Cortex of kidney (tissue), 1 donor: ENCODE results near the gene OLIG1.

Experiments used
- DNase-seq: peaks from one replicate; lab custom pipeline; 2025; lab: John Stamatoyannopoulos, UW

OLIG1 gene, protein sequence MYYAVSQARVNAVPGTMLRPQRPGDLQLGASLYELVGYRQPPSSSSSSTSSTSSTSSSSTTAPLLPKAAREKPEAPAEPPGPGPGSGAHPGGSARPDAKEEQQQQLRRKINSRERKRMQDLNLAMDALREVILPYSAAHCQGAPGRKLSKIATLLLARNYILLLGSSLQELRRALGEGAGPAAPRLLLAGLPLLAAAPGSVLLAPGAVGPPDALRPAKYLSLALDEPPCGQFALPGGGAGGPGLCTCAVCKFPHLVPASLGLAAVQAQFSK

DNA sequence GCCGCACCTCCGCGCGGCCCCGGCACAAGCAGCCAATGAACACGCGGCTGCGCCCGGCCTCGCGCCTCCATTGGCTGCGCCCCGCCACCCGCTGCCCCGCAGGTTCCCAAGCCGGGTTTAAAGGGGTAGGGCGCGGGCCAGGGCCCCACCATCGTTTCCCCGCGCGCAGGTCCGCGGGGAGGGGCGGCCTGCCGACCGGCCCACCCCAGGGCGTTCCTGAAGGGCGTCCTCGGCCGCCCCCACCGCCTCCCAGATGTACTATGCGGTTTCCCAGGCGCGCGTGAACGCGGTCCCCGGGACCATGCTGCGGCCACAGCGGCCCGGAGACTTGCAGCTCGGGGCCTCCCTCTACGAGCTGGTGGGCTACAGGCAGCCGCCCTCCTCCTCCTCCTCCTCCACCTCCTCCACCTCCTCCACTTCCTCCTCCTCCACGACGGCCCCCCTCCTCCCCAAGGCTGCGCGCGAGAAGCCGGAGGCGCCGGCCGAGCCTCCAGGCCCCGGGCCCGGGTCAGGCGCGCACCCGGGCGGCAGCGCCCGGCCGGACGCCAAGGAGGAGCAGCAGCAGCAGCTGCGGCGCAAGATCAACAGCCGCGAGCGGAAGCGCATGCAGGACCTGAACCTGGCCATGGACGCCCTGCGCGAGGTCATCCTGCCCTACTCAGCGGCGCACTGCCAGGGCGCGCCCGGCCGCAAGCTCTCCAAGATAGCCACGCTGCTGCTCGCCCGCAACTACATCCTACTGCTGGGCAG lies at the start of gene OLIG1:
Gene OLIG1, plus strand, starts transcription at position 148 of the 750 bp plus-strand sequence. Its CDS starts 106 bp downstream, at position 254.
- no peak for DNase-seq

DNA sequence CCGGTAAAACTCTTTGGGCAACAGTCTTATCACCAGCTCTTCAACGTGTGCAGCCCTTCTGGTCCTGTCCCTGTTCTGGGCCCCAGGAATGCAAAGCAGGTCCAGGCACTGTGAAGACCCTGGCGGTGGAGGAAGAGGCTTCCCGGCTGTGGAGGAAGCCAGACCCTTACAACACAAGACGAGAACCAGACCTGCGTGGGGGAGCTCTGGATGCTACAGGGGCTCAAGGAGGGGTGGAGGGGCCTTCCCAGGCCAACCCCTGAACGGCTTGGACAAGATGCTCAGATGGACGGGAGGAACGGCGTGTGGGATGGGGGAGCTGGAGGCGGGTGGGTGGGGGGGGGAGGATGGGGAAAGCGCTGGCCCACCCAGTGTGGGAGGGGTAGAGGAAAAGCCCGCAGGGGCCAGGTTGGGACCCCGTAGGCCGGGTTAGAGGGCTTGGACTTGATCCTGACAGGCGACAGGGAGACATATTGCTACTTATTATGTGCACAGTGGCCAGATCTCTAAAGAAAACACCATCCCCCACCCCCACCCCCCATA lies 49.3 kb upstream of the OLIG1 start:
- no peak for DNase-seq

DNA sequence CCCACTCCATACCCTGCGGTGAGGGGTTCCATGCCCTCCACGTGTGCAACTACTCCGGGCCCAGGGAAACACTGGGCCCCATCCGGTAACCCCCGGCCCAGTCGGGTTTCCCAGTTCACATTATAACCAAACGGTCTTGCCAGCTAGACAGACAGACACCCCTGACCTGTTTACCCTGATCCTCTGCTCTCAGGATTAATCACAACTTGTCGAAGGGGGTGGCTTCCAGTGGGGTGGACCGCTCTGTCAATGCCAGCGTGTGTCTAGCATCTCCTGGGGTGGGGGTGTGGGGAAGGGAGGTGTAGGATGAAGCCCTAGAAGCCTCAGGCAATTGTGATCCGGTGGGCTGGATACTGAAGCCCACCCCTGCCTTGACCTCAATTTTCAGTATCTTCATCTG lies 48.8 kb upstream of the OLIG1 start:
- DNase-seq, result no peak

DNA sequence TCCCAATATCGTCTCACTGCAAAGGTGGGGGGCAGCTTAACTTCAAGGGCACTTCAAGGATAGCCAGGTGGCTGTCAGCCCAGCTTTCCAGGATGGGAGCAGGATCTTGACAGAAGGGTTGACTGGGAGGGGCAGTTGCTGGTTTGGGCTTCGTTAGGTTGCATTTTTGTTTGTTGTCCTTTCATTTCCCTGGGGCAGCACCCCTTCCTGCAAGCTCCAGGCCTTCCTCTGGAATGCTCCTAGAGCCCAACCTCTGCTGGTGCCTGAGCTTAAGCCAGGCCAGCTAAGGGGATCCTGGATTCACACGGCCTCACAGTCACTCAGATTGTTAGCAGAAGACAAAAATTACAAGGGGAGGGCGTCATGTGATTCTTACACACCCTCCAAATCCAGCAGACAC lies 48.3 kb upstream of the OLIG1 start:
- no peak for DNase-seq

DNA sequence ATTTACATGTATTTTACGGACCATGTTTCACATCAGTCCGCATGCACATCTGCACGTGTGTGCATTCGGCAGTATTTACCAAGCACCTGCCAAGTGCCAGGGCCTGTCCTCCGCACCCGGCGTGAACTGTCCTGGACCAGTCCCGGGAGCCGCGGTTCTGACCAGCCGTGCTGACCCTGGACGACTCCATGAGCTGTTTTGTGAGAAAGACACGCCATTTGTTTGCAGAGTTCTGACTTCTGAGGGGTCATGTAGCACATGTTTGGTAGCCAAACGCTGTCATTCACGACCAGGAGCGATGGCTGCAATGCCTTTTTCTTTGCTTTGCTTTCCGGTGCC lies 47.5 kb upstream of the OLIG1 start:
- no peak for DNase-seq

DNA sequence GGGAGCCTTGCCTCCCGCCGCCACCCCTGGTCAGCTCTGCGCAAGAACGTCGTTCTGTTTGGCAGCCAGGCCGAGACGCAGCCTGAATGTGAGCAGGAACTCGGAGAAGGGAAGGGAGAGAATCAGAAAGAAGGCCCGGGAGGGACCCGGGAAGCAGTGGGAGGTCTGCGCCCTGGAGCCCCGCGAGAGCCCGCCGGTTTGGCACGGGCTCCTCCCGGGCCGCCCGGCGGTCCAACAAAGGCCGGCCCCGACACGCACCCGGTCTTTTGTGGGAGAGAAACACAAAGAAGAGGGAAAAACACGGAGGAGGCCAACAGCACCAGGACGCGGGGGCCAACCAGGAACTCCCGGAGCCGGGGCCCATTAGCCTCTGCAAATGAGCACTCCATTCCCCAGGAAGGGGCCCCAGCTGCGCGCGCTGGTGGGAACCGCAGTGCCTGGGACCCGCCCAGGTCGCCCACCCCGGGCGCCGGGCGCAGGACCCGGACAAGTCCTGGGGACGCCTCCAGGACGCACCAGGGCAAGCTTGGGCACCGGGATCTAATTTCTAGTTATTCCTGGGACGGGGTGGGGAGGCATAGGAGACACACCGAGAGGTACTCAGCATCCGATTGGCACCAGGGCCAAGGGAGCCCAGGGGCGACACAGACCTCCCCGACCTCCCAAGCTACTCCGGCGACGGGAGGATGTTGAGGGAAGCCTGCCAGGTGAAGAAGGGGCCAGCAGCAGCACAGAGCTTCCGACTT lies 46.9 kb upstream of the OLIG1 start:
- DNase-seq, result no peak

DNA sequence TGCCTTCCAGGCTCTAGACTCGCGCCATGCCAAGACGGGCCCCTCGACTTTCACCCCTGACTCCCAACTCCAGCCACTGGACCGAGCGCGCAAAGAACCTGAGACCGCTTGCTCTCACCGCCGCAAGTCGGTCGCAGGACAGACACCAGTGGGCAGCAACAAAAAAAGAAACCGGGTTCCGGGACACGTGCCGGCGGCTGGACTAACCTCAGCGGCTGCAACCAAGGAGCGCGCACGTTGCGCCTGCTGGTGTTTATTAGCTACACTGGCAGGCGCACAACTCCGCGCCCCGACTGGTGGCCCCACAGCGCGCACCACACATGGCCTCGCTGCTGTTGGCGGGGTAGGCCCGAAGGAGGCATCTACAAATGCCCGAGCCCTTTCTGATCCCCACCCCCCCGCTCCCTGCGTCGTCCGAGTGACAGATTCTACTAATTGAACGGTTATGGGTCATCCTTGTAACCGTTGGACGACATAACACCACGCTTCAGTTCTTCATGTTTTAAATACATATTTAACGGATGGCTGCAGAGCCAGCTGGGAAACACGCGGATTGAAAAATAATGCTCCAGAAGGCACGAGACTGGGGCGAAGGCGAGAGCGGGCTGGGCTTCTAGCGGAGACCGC lies 46.3 kb upstream of the OLIG1 start:
- no peak for DNase-seq

DNA sequence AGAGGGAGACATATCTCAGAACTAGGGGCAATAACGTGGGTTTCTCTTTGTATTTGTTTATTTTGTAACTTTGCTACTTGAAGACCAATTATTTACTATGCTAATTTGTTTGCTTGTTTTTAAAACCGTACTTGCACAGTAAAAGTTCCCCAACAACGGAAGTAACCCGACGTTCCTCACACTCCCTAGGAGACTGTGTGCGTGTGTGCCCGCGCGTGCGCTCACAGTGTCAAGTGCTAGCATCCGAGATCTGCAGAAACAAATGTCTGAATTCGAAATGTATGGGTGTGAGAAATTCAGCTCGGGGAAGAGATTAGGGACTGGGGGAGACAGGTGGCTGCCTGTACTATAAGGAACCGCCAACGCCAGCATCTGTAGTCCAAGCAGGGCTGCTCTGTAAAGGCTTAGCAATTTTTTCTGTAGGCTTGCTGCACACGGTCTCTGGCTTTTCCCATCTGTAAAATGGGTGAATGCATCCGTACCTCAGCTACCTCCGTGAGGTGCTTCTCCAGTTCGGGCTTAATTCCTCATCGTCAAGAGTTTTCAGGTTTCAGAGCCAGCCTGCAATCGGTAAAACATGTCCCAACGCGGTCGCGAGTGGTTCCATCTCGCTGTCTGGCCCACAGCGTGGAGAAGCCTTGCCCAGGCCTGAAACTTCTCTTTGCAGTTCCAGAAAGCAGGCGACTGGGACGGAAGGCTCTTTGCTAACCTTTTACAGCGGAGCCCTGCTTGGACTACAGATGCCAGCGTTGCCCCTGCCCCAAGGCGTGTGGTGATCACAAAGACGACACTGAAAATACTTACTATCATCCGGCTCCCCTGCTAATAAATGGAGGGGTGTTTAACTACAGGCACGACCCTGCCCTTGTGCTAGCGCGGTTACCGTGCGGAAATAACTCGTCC lies 45.5 kb upstream of the OLIG1 start:
- no peak for DNase-seq

DNA sequence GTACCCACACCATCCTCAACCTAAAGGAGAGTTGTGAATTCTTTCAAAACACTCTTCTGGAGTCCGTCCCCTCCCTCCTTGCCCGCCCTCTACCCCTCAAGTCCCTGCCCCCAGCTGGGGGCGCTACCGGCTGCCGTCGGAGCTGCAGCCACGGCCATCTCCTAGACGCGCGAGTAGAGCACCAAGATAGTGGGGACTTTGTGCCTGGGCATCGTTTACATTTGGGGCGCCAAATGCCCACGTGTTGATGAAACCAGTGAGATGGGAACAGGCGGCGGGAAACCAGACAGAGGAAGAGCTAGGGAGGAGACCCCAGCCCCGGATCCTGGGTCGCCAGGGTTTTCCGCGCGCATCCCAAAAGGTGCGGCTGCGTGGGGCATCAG lies 44.8 kb upstream of the OLIG1 start:
- DNase-seq, result no peak

DNA sequence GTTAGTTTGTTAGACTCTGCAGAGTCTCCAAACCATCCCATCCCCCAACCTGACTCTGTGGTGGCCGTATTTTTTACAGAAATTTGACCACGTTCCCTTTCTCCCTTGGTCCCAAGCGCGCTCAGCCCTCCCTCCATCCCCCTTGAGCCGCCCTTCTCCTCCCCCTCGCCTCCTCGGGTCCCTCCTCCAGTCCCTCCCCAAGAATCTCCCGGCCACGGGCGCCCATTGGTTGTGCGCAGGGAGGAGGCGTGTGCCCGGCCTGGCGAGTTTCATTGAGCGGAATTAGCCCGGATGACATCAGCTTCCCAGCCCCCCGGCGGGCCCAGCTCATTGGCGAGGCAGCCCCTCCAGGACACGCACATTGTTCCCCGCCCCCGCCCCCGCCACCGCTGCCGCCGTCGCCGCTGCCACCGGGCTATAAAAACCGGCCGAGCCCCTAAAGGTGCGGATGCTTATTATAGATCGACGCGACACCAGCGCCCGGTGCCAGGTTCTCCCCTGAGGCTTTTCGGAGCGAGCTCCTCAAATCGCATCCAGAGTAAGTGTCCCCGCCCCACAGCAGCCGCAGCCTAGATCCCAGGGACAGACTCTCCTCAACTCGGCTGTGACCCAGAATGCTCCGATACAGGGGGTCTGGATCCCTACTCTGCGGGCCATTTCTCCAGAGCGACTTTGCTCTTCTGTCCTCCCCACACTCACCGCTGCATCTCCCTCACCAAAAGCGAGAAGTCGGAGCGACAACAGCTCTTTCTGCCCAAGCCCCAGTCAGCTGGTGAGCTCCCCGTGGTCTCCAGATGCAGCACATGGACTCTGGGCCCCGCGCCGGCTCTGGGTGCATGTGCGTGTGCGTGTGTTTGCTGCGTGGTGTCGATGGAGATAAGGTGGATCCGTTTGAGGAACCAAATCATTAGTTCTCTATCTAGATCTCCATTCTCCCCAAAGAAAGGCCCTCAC lies 44.2 kb upstream of the OLIG1 start, which contains the start of gene OLIG2:
Gene OLIG2, plus strand, starts transcription at position 447 of the 954 bp plus-strand sequence. CDS start 928 bp downstream, outside the sequence.
- no peak for DNase-seq

DNA sequence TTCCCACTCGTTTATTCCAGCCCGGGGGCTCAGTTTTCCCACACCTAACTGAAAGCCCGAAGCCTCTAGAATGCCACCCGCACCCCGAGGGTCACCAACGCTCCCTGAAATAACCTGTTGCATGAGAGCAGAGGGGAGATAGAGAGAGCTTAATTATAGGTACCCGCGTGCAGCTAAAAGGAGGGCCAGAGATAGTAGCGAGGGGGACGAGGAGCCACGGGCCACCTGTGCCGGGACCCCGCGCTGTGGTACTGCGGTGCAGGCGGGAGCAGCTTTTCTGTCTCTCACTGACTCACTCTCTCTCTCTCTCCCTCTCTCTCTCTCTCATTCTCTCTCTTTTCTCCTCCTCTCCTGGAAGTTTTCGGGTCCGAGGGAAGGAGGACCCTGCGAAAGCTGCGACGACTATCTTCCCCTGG lies 43.5 kb upstream of the OLIG1 start:
- no peak for DNase-seq

DNA sequence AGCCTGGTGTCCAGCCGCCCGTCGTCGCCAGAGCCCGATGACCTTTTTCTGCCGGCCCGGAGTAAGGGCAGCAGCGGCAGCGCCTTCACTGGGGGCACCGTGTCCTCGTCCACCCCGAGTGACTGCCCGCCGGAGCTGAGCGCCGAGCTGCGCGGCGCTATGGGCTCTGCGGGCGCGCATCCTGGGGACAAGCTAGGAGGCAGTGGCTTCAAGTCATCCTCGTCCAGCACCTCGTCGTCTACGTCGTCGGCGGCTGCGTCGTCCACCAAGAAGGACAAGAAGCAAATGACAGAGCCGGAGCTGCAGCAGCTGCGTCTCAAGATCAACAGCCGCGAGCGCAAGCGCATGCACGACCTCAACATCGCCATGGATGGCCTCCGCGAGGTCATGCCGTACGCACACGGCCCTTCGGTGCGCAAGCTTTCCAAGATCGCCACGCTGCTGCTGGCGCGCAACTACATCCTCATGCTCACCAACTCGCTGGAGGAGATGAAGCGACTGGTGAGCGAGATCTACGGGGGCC lies 43.0 kb upstream of the OLIG1 start:
- no peak for DNase-seq

DNA sequence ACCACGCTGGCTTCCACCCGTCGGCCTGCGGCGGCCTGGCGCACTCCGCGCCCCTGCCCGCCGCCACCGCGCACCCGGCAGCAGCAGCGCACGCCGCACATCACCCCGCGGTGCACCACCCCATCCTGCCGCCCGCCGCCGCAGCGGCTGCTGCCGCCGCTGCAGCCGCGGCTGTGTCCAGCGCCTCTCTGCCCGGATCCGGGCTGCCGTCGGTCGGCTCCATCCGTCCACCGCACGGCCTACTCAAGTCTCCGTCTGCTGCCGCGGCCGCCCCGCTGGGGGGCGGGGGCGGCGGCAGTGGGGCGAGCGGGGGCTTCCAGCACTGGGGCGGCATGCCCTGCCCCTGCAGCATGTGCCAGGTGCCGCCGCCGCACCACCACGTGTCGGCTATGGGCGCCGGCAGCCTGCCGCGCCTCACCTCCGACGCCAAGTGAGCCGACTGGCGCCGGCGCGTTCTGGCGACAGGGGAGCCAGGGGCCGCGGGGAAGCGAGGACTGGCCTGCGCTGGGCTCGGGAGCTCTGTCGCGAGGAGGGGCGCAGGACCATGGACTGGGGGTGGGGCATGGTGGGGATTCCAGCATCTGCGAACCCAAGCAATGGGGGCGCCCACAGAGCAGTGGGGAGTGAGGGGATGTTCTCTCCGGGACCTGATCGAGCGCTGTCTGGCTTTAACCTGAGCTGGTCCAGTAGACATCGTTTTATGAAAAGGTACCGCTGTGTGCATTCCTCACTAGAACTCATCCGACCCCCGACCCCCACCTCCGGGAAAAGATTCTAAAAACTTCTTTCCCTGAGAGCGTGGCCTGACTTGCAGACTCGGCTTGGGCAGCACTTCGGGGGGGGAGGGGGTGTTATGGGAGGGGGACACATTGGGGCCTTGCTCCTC lies 42.3 kb upstream of the OLIG1 start:
- DNase-seq, result no peak

DNA sequence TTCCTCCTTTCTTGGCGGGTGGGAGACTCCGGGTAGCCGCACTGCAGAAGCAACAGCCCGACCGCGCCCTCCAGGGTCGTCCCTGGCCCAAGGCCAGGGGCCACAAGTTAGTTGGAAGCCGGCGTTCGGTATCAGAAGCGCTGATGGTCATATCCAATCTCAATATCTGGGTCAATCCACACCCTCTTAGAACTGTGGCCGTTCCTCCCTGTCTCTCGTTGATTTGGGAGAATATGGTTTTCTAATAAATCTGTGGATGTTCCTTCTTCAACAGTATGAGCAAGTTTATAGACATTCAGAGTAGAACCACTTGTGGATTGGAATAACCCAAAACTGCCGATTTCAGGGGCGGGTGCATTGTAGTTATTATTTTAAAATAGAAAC lies 41.7 kb upstream of the OLIG1 start:
- no peak for DNase-seq

DNA sequence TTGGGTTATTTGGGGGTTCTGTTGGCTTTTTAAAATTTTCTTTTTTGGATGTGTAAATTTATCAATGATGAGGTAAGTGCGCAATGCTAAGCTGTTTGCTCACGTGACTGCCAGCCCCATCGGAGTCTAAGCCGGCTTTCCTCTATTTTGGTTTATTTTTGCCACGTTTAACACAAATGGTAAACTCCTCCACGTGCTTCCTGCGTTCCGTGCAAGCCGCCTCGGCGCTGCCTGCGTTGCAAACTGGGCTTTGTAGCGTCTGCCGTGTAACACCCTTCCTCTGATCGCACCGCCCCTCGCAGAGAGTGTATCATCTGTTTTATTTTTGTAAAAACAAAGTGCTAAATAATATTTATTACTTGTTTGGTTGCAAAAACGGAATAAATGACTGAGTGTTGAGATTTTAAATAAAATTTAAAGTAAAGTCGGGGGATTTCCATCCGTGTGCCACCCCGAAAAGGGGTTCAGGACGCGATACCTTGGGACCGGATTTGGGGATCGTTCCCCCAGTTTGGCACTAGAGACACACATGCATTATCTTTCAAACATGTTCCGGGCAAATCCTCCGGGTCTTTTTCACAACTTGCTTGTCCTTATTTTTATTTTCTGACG lies 41.1 kb upstream of the OLIG1 start:
- DNase-seq, result no peak

DNA sequence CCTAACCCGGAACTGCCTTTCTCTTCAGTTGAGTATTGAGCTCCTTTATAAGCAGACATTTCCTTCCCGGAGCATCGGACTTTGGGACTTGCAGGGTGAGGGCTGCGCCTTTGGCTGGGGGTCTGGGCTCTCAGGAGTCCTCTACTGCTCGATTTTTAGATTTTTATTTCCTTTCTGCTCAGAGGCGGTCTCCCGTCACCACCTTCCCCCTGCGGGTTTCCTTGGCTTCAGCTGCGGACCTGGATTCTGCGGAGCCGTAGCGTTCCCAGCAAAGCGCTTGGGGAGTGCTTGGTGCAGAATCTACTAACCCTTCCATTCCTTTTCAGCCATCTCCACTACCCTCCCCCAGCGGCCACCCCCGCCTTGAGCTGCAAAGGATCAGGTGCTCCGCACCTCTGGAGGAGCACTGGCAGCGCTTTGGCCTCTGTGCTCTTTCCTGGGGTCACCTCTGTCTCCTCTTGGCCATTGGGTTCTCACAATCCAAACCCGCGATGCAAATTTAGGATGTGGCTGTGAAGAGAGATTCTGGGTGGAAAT lies 40.5 kb upstream of the OLIG1 start:
- DNase-seq, result no peak

DNA sequence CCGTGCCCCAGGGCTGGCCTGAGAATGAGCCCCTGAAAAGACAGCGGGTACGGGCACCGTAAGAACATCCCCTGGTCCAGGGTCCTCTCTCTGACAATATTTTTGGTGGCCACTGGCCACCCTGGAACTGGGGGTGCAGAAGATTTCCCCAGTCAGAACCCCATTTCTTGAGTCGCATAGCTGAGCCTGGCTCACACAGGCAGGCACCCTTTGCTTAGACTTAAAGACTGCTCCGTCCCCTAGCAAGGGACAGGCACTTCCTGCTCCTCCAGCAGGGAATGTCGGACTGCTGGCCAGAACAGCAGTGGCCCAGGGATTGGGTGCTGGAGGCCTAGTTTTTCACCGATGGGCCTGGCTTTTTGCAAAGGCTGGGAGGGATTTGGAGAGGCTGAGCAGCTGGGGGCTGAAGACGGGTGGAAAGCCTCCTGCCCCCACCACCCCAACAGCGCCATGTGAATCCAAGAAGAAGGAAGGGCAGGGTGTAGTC lies 39.9 kb upstream of the OLIG1 start:
- DNase-seq, result no peak

DNA sequence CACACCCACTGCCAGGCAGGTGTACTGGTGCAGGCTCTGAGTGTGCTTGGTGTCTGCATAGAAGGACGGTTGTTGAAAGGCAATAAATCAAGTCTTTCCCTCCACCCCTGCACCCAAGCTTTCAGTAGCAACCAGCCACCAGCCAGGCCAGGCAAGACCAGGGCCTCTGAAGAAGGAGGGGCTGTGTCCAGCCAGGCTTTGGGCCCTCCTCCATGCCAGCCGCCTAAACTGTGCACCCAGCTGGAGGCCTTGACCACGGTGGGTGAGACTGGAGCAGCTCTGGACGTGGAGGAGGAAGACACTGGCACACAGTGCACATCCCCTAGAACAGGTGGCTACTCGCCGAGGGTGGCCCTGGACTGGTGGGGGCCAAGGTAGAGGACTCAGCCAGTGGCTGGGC lies 39.3 kb upstream of the OLIG1 start:
- DNase-seq, result no peak
